H9 (cell line): ENCODE data around the gene RILPL2. TPM values are rescaled to one million over a fixed set of nuclear protein-coding genes. Genes with fewer than 3 reads are reported as not detected.
"Not testable (repeated sequence)": the region's sequence is repeated elsewhere in the genome, so short reads cannot be mapped to it uniquely, and the experiment has no call there.

Experiments
- DNase-seq: peaks from one replicate; pipeline ENCODE4 v3.0.0-alpha.2; 2017
- H2AFZ ChIP-seq: one replicate; pipeline ENCODE4 v1.6.1; 2013; ENCODE audit warnings: mild to moderate bottlenecking, low read length, control low read depth, moderate library complexity
- H2AK5ac ChIP-seq: 2 replicates; pipeline ENCODE4 v1.6.1; 2013; ENCODE audit warnings: low read length, control low read depth, mixed read lengths; ENCODE audit not compliant: insufficient read length
- H2BK120ac ChIP-seq: one replicate; pipeline ENCODE4 v1.6.1; 2013; ENCODE audit warnings: low read depth, mild to moderate bottlenecking, low read length, control low read depth, inconsistent platforms; ENCODE audit not compliant: poor library complexity, severe bottlenecking
- H2BK12ac ChIP-seq: 2 replicates; pipeline ENCODE4 v1.6.1; 2013; ENCODE audit warnings: low read length, control low read depth, mixed read lengths, low read depth; ENCODE audit not compliant: insufficient read length
- H2BK15ac ChIP-seq: 2 replicates; pipeline ENCODE4 v1.6.1; 2013; ENCODE audit warnings: low read depth, low read length, control low read depth
- H2BK20ac ChIP-seq: one replicate; pipeline ENCODE4 v1.6.1; 2013; ENCODE audit warnings: low read depth, mild to moderate bottlenecking, low read length, control low read depth, inconsistent platforms; ENCODE audit not compliant: poor library complexity, severe bottlenecking
- H2BK5ac ChIP-seq: 2 replicates; pipeline ENCODE4 v1.6.1; 2013; ENCODE audit warnings: low read length, control low read depth, mixed read lengths; ENCODE audit not compliant: insufficient read length
- H3K14ac ChIP-seq: 2 replicates; pipeline ENCODE4 v1.6.1; 2013; ENCODE audit warnings: low read length, control low read depth; ENCODE audit not compliant: insufficient read depth
- H3K18ac ChIP-seq: 2 replicates; pipeline ENCODE4 v1.6.1; 2013; ENCODE audit warnings: low read depth, mild to moderate bottlenecking, mixed read lengths, low read length, control low read depth; ENCODE audit not compliant: insufficient read length
- H3K23ac ChIP-seq: 2 replicates; pipeline ENCODE4 v1.6.1; 2013; ENCODE audit warnings: low read length, control low read depth, mixed read lengths, low read depth; ENCODE audit not compliant: insufficient read length
- H3K23me2 ChIP-seq: 2 replicates; pipeline ENCODE4 v1.6.1; 2013; ENCODE audit warnings: low read depth, mild to moderate bottlenecking, mixed read lengths, low read length, control low read depth; ENCODE audit not compliant: insufficient read length, poor library complexity, severe bottlenecking
- H3K27ac ChIP-seq: 2 replicates; pipeline ENCODE4 v1.5.1; 2013; ENCODE audit warnings: low read length, control low read depth, mixed read lengths, low read depth; ENCODE audit not compliant: insufficient read length
- H3K27me3 ChIP-seq: 2 replicates; pipeline ENCODE4 v1.6.1; 2013; ENCODE audit warnings: low read length, control low read depth, inconsistent platforms; ENCODE audit not compliant: insufficient read depth
- H3K4ac ChIP-seq: 2 replicates; pipeline ENCODE4 v1.6.1; 2013; ENCODE audit warnings: low read depth, mild to moderate bottlenecking, control low read depth, inconsistent platforms, low read length, moderate library complexity
- H3K4me1 ChIP-seq: 2 replicates; pipeline ENCODE4 v1.6.1; 2013; ENCODE audit warnings: low read length, control low read depth, inconsistent platforms; ENCODE audit not compliant: insufficient read depth
- H3K4me2 ChIP-seq: 2 replicates; pipeline ENCODE4 v1.6.1; 2013; ENCODE audit warnings: low read length, control low read depth, mixed read lengths; ENCODE audit not compliant: insufficient read length, insufficient read depth
- H3K56ac ChIP-seq: 2 replicates; pipeline ENCODE4 v1.6.1; 2013; ENCODE audit warnings: low read depth, mild to moderate bottlenecking, mixed read lengths, low read length, control low read depth; ENCODE audit not compliant: insufficient read length
- H3K79me1 ChIP-seq: 2 replicates; pipeline ENCODE4 v1.6.1; 2013; ENCODE audit warnings: low read depth, mild to moderate bottlenecking, moderate library complexity, low read length, control low read depth, inconsistent platforms; ENCODE audit not compliant: insufficient read depth, poor library complexity, severe bottlenecking
- H3K79me2 ChIP-seq: 2 replicates; pipeline ENCODE4 v1.6.1; 2013; ENCODE audit warnings: low read length, control low read depth, inconsistent platforms; ENCODE audit not compliant: insufficient read depth
- H3K9ac ChIP-seq: 2 replicates; pipeline ENCODE4 v1.6.1; 2013; ENCODE audit warnings: low read length, control low read depth, mixed read lengths; ENCODE audit not compliant: insufficient read length; ENCODE audit errors: extremely low read depth
- H3K9me3 ChIP-seq: one replicate; pipeline ENCODE4 v1.6.1; 2013; ENCODE audit warnings: low read depth, low read length, inconsistent platforms; ENCODE audit not compliant: control insufficient read depth
- H3T11ph ChIP-seq: one replicate; pipeline ENCODE4 v1.6.1; 2013; ENCODE audit warnings: mild to moderate bottlenecking, low read length, control low read depth, inconsistent platforms
- H4K20me1 ChIP-seq: one replicate; pipeline ENCODE4 v1.6.1; 2013; ENCODE audit not compliant: control insufficient read depth, insufficient read length, insufficient read depth
- H4K5ac ChIP-seq: 2 replicates; pipeline ENCODE4 v1.6.1; 2013; ENCODE audit warnings: low read depth, mild to moderate bottlenecking, mixed read lengths, low read length, control low read depth; ENCODE audit not compliant: insufficient read length
- H4K8ac ChIP-seq: replicated peaks from 2 replicates; pipeline ENCODE4 v1.6.1; 2013; ENCODE audit warnings: low read length, control low read depth, mixed read lengths, low read depth; ENCODE audit not compliant: insufficient read length
- H4K91ac ChIP-seq: 2 replicates; pipeline ENCODE4 v1.6.1; 2013; ENCODE audit warnings: low read depth, mild to moderate bottlenecking, moderate library complexity, mixed read lengths, low read length, control low read depth; ENCODE audit not compliant: insufficient read length
- H3K27ac Mint-ChIP-seq, 3 experiments: 2 replicates in 2 of 3; 3 replicates in 1 of 3; pipeline ENCODE4 v1.8.0; 2020 to 2021; ENCODE audit warnings: mixed read lengths in 3 of 3, mild to moderate bottlenecking in 1 of 3, moderate library complexity in 1 of 3
- H3K27me3 Mint-ChIP-seq: 2 replicates; pipeline ENCODE4 v1.8.0; 2021; ENCODE audit warnings: low read depth, mild to moderate bottlenecking, moderate library complexity, mixed read lengths
- H3K36me3 Mint-ChIP-seq, 3 experiments: 2 replicates in 2 of 3; 3 replicates in 1 of 3; pipeline ENCODE4 v1.8.0; 2020 to 2021; ENCODE audit warnings: low read depth in 3 of 3, mixed read lengths in 3 of 3; ENCODE audit not compliant: insufficient read depth in 1 of 3
- H3K4me1 Mint-ChIP-seq, 2 experiments: 2 replicates each; pipeline ENCODE4 v1.8.0; 2020; ENCODE audit warnings: mixed read lengths in 2 of 2
- H3K4me3 Mint-ChIP-seq, 2 experiments: 2 replicates in 1 of 2; 3 replicates in 1 of 2; pipeline ENCODE4 v1.8.0; 2020 to 2021; ENCODE audit warnings: mild to moderate bottlenecking in 2 of 2, mixed read lengths in 2 of 2, moderate library complexity in 1 of 2
- H3K9me3 Mint-ChIP-seq, 2 experiments: 2 replicates in 1 of 2; 3 replicates in 1 of 2; pipeline ENCODE4 v1.8.0; 2020; ENCODE audit warnings: mild to moderate bottlenecking in 2 of 2, mixed read lengths in 2 of 2, moderate library complexity in 1 of 2
- WGBS: extraction: QIAGEN DNeasy Blood & Tissue Kit; methylation state at CpG from one replicate; pipeline ENCODE4 v1.1.7; 2013; ENCODE audit warnings: missing lambda C conversion rate, low lambda C conversion rate, mixed read lengths; ENCODE audit not compliant: insufficient read length; ENCODE audit errors: extremely low coverage; 5-methylcytosine and 5-hydroxymethylcytosine counted together
- total RNA-seq: library from RNA; stranded (reverse); gene quantifications from 2 replicates; pipeline ENCODE4 v1.2.1, GENCODE V29; 2021

RILPL2 gene
- total RNA-seq, 1 experiment from 2014 or later, result 1.4 TPM

DNA sequence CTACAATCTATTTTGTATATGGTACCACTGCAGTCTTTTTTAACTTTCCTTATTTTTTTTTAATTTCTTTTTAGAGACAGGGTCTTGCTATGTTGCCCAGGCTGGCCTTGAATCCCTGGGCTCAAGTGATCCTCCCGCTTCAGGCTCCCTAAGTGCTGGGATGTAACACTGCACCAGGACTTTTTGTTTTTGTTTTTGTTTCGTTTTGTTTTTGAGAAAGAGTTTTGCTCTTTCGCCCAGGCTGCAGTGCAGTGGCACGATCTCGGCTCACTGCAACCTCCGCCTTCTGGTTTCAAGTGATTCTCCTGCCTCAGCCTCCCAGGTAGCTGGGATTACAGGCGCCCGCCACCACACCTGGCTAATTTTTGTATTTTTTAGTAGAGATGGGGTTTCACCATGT is 7.4 kb downstream of the RILPL2 start:
- H2BK120ac ChIP-seq, H4K91ac ChIP-seq, H3T11ph ChIP-seq, H2AFZ ChIP-seq, H3K56ac ChIP-seq, H3K79me1 ChIP-seq, H3K9me3 Mint-ChIP-seq, H3K4me1 ChIP-seq, H3K14ac ChIP-seq, H3K9me3 ChIP-seq, H4K8ac ChIP-seq, H2BK5ac ChIP-seq, H4K5ac ChIP-seq, H2BK15ac ChIP-seq, H3K4me1 Mint-ChIP-seq, H3K27me3 ChIP-seq, H3K27me3 Mint-ChIP-seq, H2AK5ac ChIP-seq, H2BK20ac ChIP-seq, H3K36me3 Mint-ChIP-seq, H3K4ac ChIP-seq, H3K4me3 Mint-ChIP-seq, H2BK12ac ChIP-seq, H3K18ac ChIP-seq, H3K27ac Mint-ChIP-seq, H3K4me2 ChIP-seq, H3K27ac ChIP-seq, H3K23me2 ChIP-seq, DNase-seq, H3K79me2 ChIP-seq, H3K23ac ChIP-seq, H3K9ac ChIP-seq, H4K20me1 ChIP-seq: not testable (repeated sequence)
- WGBS, result no CpG with 5 or more reads among the region's 8 CpGs
